SJCRH30 (cell line): ENCODE results near the gene NPTX1. TPM values are rescaled to one million over a fixed set of nuclear protein-coding genes. Genes with fewer than 3 reads are reported as not detected.

Experiments used
- DNase-seq, 2 experiments: peaks; one replicate each; pipeline ENCODE4 v3.0.0-alpha.2; 2015 to 2020
- H3K27ac ChIP-seq: fragments of 250-450 bp; sonication (Bioruptor Pico); 2 replicates; pipeline ENCODE4 v1.5.1; 2020; ENCODE audit warnings: mild to moderate bottlenecking, moderate library complexity
- H3K27me3 ChIP-seq: fragments of 250-450 bp; sonication (Bioruptor Pico); 2 replicates; pipeline ENCODE4 v1.5.1; 2020; ENCODE audit warnings: mild to moderate bottlenecking, moderate library complexity
- H3K36me3 ChIP-seq: fragments of 250-450 bp; sonication (Bioruptor Pico); 2 replicates; pipeline ENCODE4 v1.5.1; 2020; ENCODE audit warnings: mild to moderate bottlenecking, moderate library complexity
- H3K4me1 ChIP-seq: fragments of 250-450 bp; sonication (Bioruptor Pico); 2 replicates; pipeline ENCODE4 v1.5.1; 2020; ENCODE audit warnings: mild to moderate bottlenecking, moderate library complexity
- H3K4me3 ChIP-seq: fragments of 250-450 bp; sonication (Bioruptor Pico); 2 replicates; pipeline ENCODE4 v1.5.1; 2020; ENCODE audit warnings: mild to moderate bottlenecking, moderate library complexity
- H3K9me3 ChIP-seq: fragments of 250-450 bp; sonication (Bioruptor Pico); replicated peaks from 2 replicates; pipeline ENCODE4 v1.5.1; 2020; ENCODE audit warnings: mild to moderate bottlenecking, moderate library complexity
- total RNA-seq: library from RNA; depleted of rRNA; stranded (reverse); fragments of >200 nt; shearing (Covaris generic); gene quantifications from 2 replicates; pipeline ENCODE4 v1.2.3, GENCODE V29; 2014

The NPTX1 gene
- total RNA-seq, 1 experiment from 2014 or later, result not detected

- Histone ChIP-seq H3K9me3 (no peaks in the 10 kb centered on the region), H3K36me3 (no peaks in the 10 kb centered on the region), H3K27me3 (peaks cover 3% of the 10 kb centered on the region; the same call in 1 of the 2 replicates), H3K4me1 (no peaks in the 10 kb centered on the region), H3K27ac (no peak overlapping the region), H3K4me3 (no peak overlapping the region)
- no peak for DNase-seq
Observed at GRCh38 chr17:80429356-80430275, 46.8 kb downstream of the NPTX1 start.

GRCh38 chr17:80428796-80429195 is 47.6 kb downstream of the NPTX1 start:
- Histone ChIP-seq H3K27me3 (peaks cover 3% of the 10 kb centered on the region; the same call in 1 of the 2 replicates), H3K27ac (no peak overlapping the region), H3K4me1 (no peaks in the 10 kb centered on the region), H3K4me3 (no peak overlapping the region), H3K9me3 (no peaks in the 10 kb centered on the region), H3K36me3 (no peaks in the 10 kb centered on the region)
- no peak for DNase-seq

- Histone ChIP-seq H3K9me3 (no peaks in the 10 kb centered on the region), H3K4me1 (no peaks in the 10 kb centered on the region), H3K27ac (no peak overlapping the region), H3K27me3 (peaks cover 3% of the 10 kb centered on the region; the same call in 1 of the 2 replicates), H3K36me3 (no peaks in the 10 kb centered on the region), H3K4me3 (no peak overlapping the region)
- no peak for DNase-seq
Observed at GRCh38 chr17:80428363-80428762, 48.0 kb downstream of the NPTX1 start.

- DNase-seq, result no peak
- H3K4me1 ChIP-seq, result no peaks in the 10 kb centered on the region
- no peaks in the 10 kb centered on the region for H3K36me3 ChIP-seq
- no peak overlapping the region for H3K27ac ChIP-seq
- H3K4me3 ChIP-seq, result no peak overlapping the region
- no peaks in the 10 kb centered on the region for H3K9me3 ChIP-seq
- peaks cover 3% of the 10 kb centered on the region; the same call in 1 of the 2 replicates for H3K27me3 ChIP-seq
Observed at GRCh38 chr17:80427366-80428282, 48.8 kb downstream of the NPTX1 start.

- no peaks in the 10 kb centered on the region for H3K36me3 ChIP-seq
- peak; percentile 88 to 95 for DNase-seq
- H3K27ac ChIP-seq, result no peak overlapping the region
- no peaks in the 10 kb centered on the region for H3K4me1 ChIP-seq
- H3K9me3 ChIP-seq, result no peaks in the 10 kb centered on the region
- H3K27me3 ChIP-seq, result peaks cover 3% of the 10 kb centered on the region; the same call in 1 of the 2 replicates
- H3K4me3 ChIP-seq, result no peak overlapping the region
Observed at GRCh38 chr17:80426671-80427326, 49.6 kb downstream of the NPTX1 start.

GRCh38 chr17:80425835-80426426 is 50.5 kb downstream of the NPTX1 start:
- H3K36me3 ChIP-seq, result no peaks in the 10 kb centered on the region
- H3K4me1 ChIP-seq, result no peaks in the 10 kb centered on the region
- no peak overlapping the region for H3K4me3 ChIP-seq
- DNase-seq, result no peak
- no peak overlapping the region for H3K27ac ChIP-seq
- H3K27me3 ChIP-seq, result peaks cover 3% of the 10 kb centered on the region; the same call in 1 of the 2 replicates
- no peaks in the 10 kb centered on the region for H3K9me3 ChIP-seq

GRCh38 chr17:80424878-80425765 is 51.3 kb downstream of the NPTX1 start:
- H3K9me3 ChIP-seq, result no peaks in the 10 kb centered on the region
- no peaks in the 10 kb centered on the region for H3K36me3 ChIP-seq
- H3K27me3 ChIP-seq, result peaks cover 3% of the 10 kb centered on the region; the same call in 1 of the 2 replicates
- no peak overlapping the region for H3K27ac ChIP-seq
- DNase-seq, result peak; percentile 56 to 72
- H3K4me3 ChIP-seq, result no peak overlapping the region
- no peaks in the 10 kb centered on the region for H3K4me1 ChIP-seq

- Histone ChIP-seq H3K27ac (no peak overlapping the region), H3K9me3 (no peaks in the 10 kb centered on the region), H3K4me1 (no peaks in the 10 kb centered on the region), H3K4me3 (no peak overlapping the region), H3K27me3 (peaks cover 3% of the 10 kb centered on the region; the same call in 1 of the 2 replicates), H3K36me3 (no peaks in the 10 kb centered on the region)
- no peak for DNase-seq
Observed at GRCh38 chr17:80424261-80424660, 52.1 kb downstream of the NPTX1 start.

- no peak overlapping the region for H3K27ac ChIP-seq
- H3K9me3 ChIP-seq, result no peaks in the 10 kb centered on the region
- H3K36me3 ChIP-seq, result no peaks in the 10 kb centered on the region
- no peak overlapping the region for H3K4me3 ChIP-seq
- H3K4me1 ChIP-seq, result no peaks in the 10 kb centered on the region
- no peak for DNase-seq
- peaks cover 3% of the 10 kb centered on the region; the same call in 1 of the 2 replicates for H3K27me3 ChIP-seq
Observed at GRCh38 chr17:80423536-80424225, 52.7 kb downstream of the NPTX1 start.

GRCh38 chr17:80422981-80423380 is 53.4 kb downstream of the NPTX1 start:
- Histone ChIP-seq H3K9me3 (no peaks in the 10 kb centered on the region), H3K27ac (no peak overlapping the region), H3K4me3 (no peak overlapping the region), H3K36me3 (0 out of 2 replicates have a peak, but pooled peaks cover under 1% of the 10 kb centered on the region), H3K4me1 (no peaks in the 10 kb centered on the region), H3K27me3 (0 out of 2 replicates have a peak, but pooled peaks cover 3% of the 10 kb centered on the region)
- no peak for DNase-seq

- DNase-seq, result no peak
- peaks cover 7% of the 10 kb centered on the region; the same call in 1 of the 2 replicates for H3K36me3 ChIP-seq
- H3K4me3 ChIP-seq, result no peak overlapping the region
- no peaks in the 10 kb centered on the region for H3K9me3 ChIP-seq
- no peaks in the 10 kb centered on the region for H3K4me1 ChIP-seq
- H3K27ac ChIP-seq, result no peak overlapping the region
- 0 out of 2 replicates have a peak, but pooled peaks cover 3% of the 10 kb centered on the region for H3K27me3 ChIP-seq
Observed at GRCh38 chr17:80422276-80422675, 54.1 kb downstream of the NPTX1 start.

GRCh38 chr17:80421381-80422090 is 54.9 kb downstream of the NPTX1 start:
- no peak overlapping the region for H3K27ac ChIP-seq
- no peak for DNase-seq
- no peaks in the 10 kb centered on the region for H3K9me3 ChIP-seq
- 0 out of 2 replicates have a peak, but pooled peaks cover under 1% of the 10 kb centered on the region for H3K27me3 ChIP-seq
- peaks cover 7% of the 10 kb centered on the region; the same call in 1 of the 2 replicates for H3K36me3 ChIP-seq
- H3K4me1 ChIP-seq, result no peaks in the 10 kb centered on the region
- no peak overlapping the region for H3K4me3 ChIP-seq
